K562 (cell line): ENCODE data around the gene GET3. TPM values are rescaled to one million over a fixed set of nuclear protein-coding genes. Genes with fewer than 3 reads are reported as not detected.

Experiments used
- CTCF ChIP-seq, 3 experiments: IDR thresholded peaks in 2 of 3; conservative IDR thresholded peaks in 1 of 3; 2 replicates each; pipeline ENCODE4 v1.5.1; 2011 to 2012; ENCODE audit warnings: low read length in 3 of 3, mild to moderate bottlenecking in 3 of 3, control low read depth in 2 of 3, improper control_type of control experiment in 1 of 3, inconsistent platforms in 1 of 3, low read depth in 1 of 3, mixed read lengths in 1 of 3, moderate library complexity in 1 of 3; ENCODE audit not compliant: insufficient read depth in 2 of 3
- KDM5B ChIP-seq: fragments of 200-600 bp; sonication (generic); IDR thresholded peaks from 2 replicates; pipeline ENCODE4 v1.6.1; 2012; ENCODE audit warnings: low read depth, mild to moderate bottlenecking, moderate library complexity, low read length, control low read depth, inconsistent platforms; ENCODE audit not compliant: insufficient replicate concordance
- MITF ChIP-seq: IDR thresholded peaks from 2 replicates; pipeline ENCODE4 v1.6.1; 2014; ENCODE audit warnings: antibody characterized with exemption
- MTA3 ChIP-seq: fragments of 450-650 bp; formaldehyde crosslinking; IDR thresholded peaks from 2 replicates; pipeline ENCODE4 v1.6.1; 2017; ENCODE audit warnings: mild to moderate bottlenecking, borderline replicate concordance
- POLR2AphosphoS2 ChIP-seq: IDR thresholded peaks from 2 replicates; pipeline ENCODE4 v1.6.1; 2012; ENCODE audit warnings: low read length, improper control_type of control experiment
- RB1 ChIP-seq: fragments of 450-650 bp; IDR thresholded peaks from 2 replicates; pipeline ENCODE4 v1.6.1; 2017; ENCODE audit warnings: low read depth, mild to moderate bottlenecking
- RBM14 ChIP-seq: fragments of 200-400 bp; formaldehyde crosslinking; IDR thresholded peaks from 2 replicates; pipeline ENCODE4 v1.6.1; 2018; ENCODE audit warnings: low read depth, mild to moderate bottlenecking, low read length, moderate library complexity, borderline replicate concordance; ENCODE audit not compliant: insufficient read depth
- TAF1 ChIP-seq: IDR thresholded peaks from 2 replicates; pipeline ENCODE4 v1.6.1; 2011; ENCODE audit warnings: mild to moderate bottlenecking, low read length, moderate library complexity; ENCODE audit not compliant: insufficient read depth, control insufficient read depth, severe bottlenecking; ENCODE audit errors: extremely low read depth
- ZFP91 ChIP-seq: sonication (generic); formaldehyde crosslinking; IDR thresholded peaks from 2 replicates; pipeline ENCODE4 v1.8.0; 2022; ENCODE audit warnings: mild to moderate bottlenecking, missing genetic modification reagents
- polyA plus RNA-seq, 8 experiments: library from polyadenylated mRNA; depleted of rRNA in 4 of 8; stranded (reverse) in 5 of 8; unstranded in 3 of 8; fragments of >200 nt; fragmentation: Nextera tagmentation in 2 of 8; fragmentation: Illumina TruSeq in 1 of 8; extraction: Ambion mirVana in 2 of 8; extraction: Trizol in 1 of 8; gene quantifications; 2 replicates each; pipeline versions ENCODE4 v1.2.1 to v1.2.3, GENCODE V29; 2011 to 2014; ENCODE audit warnings: inconsistent platforms in 1 of 8, missing spikeins in 1 of 8
- total RNA-seq, 7 experiments: library from RNA; depleted of rRNA in 6 of 7; stranded (reverse); fragments of >200 nt in 6 of 7; fragmentation: Illumina TruSeq in 2 of 7; extraction: Trizol in 2 of 7; gene quantifications; 2 replicates each; pipeline versions ENCODE4 v1.2.1 to v1.2.3, GENCODE V29; 2011 to 2021; ENCODE audit warnings: low replicate concordance in 1 of 7

GET3 gene
- total and polyA plus RNA-seq, 9 of the 15 experiments (the other 6 are each of a cell fraction or from before 2014, with no cell fraction given), result 8.3 to 83.5 (median 51.8) TPM

- TF ChIP-seq MITF, result peak; percentile 17; the same call in 1 of the 2 replicates
- peak; percentile 91 for TF ChIP-seq RB1
- TF ChIP-seq CTCF (IDR thresholded peaks at IDR 0.05 in 2 of 3, conservative IDR thresholded peaks at IDR 0.05 in 1 of 3; ENCODE audit: insufficient read depth in 2 of 3, low read depth in 1 of 3, low read length in 3 of 3), result peak in 1 of 3 experiments; percentile 12; a peak in 1 of 6 replicates
- TF ChIP-seq POLR2AphosphoS2, result peak; percentile 96; the same call in 1 of the 2 replicates
- peak; percentile 99 for TF ChIP-seq MTA3
- 0 out of 2 replicates have a peak, but pooled peaks have one; percentile 73 for TF ChIP-seq RBM14
- TF ChIP-seq TAF1, result peak; percentile 99
- TF ChIP-seq KDM5B, result peak; percentile 100
- TF ChIP-seq ZFP91, result no peak
- TF ChIP-seq, all 486 proteins: peak for 204
Observed at GRCh38 chr19:12791345-12792050, 54.2 kb downstream of the GET3 start, which contains the start of gene JUNB (continued).
